CD14-positive monocyte (primary cell): Measurements from ENCODE around the gene PLCH1. TPM values are rescaled to one million over a fixed set of nuclear protein-coding genes. Genes with fewer than 3 reads are reported as not detected.

ENCODE experiments used
- DNase-seq, 3 donors: peaks; one replicate each; pipeline ENCODE4 v3.0.0-alpha.2; 2011 to 2022
- H2AFZ ChIP-seq: 2 replicates; pipeline ENCODE4 v1.6.0; 2012; ENCODE audit warnings: mild to moderate bottlenecking, low read depth, low read length, inconsistent platforms; ENCODE audit not compliant: insufficient read depth, poor library complexity, severe bottlenecking
- H3K27ac ChIP-seq, 2 donors: 1 replicate in 1 of 2; 2 replicates in 1 of 2; pipeline ENCODE4 v1.5.1; 2012 to 2013; ENCODE audit warnings: low read length in 2 of 2, control low read depth in 1 of 2, inconsistent platforms in 1 of 2, low read depth in 1 of 2, mild to moderate bottlenecking in 1 of 2
- H3K27me3 ChIP-seq, 2 donors: one replicate each; pipeline versions ENCODE4 v1.6.0 to v1.6.1; 2011 to 2013; ENCODE audit warnings: low read length in 2 of 2; ENCODE audit not compliant: control insufficient read depth in 2 of 2, insufficient read depth in 2 of 2
- H3K36me3 ChIP-seq, 2 donors: replicated peaks in 1 of 2; 1 replicate in 1 of 2; 2 replicates in 1 of 2; pipeline versions ENCODE4 v1.5.1 to v1.6.1; 2012 to 2013; ENCODE audit warnings: low read length in 2 of 2, control low read depth in 1 of 2, inconsistent platforms in 1 of 2, mild to moderate bottlenecking in 1 of 2; ENCODE audit not compliant: insufficient read depth in 2 of 2, control insufficient read depth in 1 of 2
- H3K4me1 ChIP-seq, 2 donors: 1 replicate in 1 of 2; 2 replicates in 1 of 2; pipeline versions ENCODE4 v1.5.1 to v1.6.1; 2012 to 2013; ENCODE audit warnings: low read length in 2 of 2, control low read depth in 1 of 2, inconsistent platforms in 1 of 2, mild to moderate bottlenecking in 1 of 2, moderate library complexity in 1 of 2; ENCODE audit not compliant: insufficient read depth in 2 of 2, control insufficient read depth in 1 of 2
- H3K4me2 ChIP-seq: replicated peaks from 2 replicates; pipeline ENCODE3; 2012; ENCODE audit warnings: low read length, moderate library complexity, mild to moderate bottlenecking; ENCODE audit not compliant: poor library complexity, severe bottlenecking; ENCODE audit errors: extremely low read depth
- H3K4me3 ChIP-seq, 3 experiments: fragments of 200-600 bp in 1 of 3; sonication (generic) in 1 of 3; replicated peaks in 1 of 3; 1 replicate in 2 of 3; 2 replicates in 1 of 3; pipeline ENCODE4 v1.5.1; 2011 to 2013; ENCODE audit warnings: low read length in 3 of 3, mild to moderate bottlenecking in 3 of 3, control low read depth in 2 of 3, low read depth in 2 of 3, inconsistent platforms in 1 of 3, moderate library complexity in 1 of 3
- H3K79me2 ChIP-seq: 2 replicates; pipeline ENCODE4 v1.6.0; 2012; ENCODE audit warnings: mild to moderate bottlenecking, control low read depth, inconsistent platforms, low read length, moderate library complexity; ENCODE audit not compliant: insufficient read depth
- H3K9ac ChIP-seq: 2 replicates; pipeline ENCODE4 v1.6.0; 2017; ENCODE audit warnings: low read length, mild to moderate bottlenecking; ENCODE audit not compliant: insufficient read depth, poor library complexity, severe bottlenecking
- H3K9me3 ChIP-seq, 2 donors: replicated peaks in 1 of 2; 1 replicate in 1 of 2; 2 replicates in 1 of 2; pipeline versions ENCODE4 v1.5.1 to v1.6.1; 2012 to 2013; ENCODE audit warnings: low read length in 2 of 2, control low read depth in 1 of 2; ENCODE audit not compliant: control insufficient read depth in 1 of 2, insufficient read depth in 1 of 2
- H4K20me1 ChIP-seq: 2 replicates; pipeline ENCODE4 v1.6.0; 2012; ENCODE audit warnings: mild to moderate bottlenecking, low read length, control low read depth, moderate library complexity; ENCODE audit not compliant: insufficient read depth
- H3K27ac Mint-ChIP-seq, 7 donors: one replicate each; pipeline ENCODE4 v1.8.0; 2020; ENCODE audit warnings: mild to moderate bottlenecking in 7 of 7, mixed read lengths in 7 of 7, moderate library complexity in 6 of 7, inconsistent platforms in 2 of 7
- H3K27me3 Mint-ChIP-seq, 3 donors: one replicate each; pipeline ENCODE4 v1.8.0; 2021 to 2022; ENCODE audit warnings: low read depth in 3 of 3, mild to moderate bottlenecking in 3 of 3, mixed read lengths in 3 of 3, moderate library complexity in 3 of 3, inconsistent platforms in 1 of 3
- H3K36me3 Mint-ChIP-seq, 2 donors: one replicate each; pipeline ENCODE4 v1.8.0; 2020; ENCODE audit warnings: mixed read lengths in 2 of 2, inconsistent platforms in 1 of 2, mild to moderate bottlenecking in 1 of 2
- H3K4me1 Mint-ChIP-seq: one replicate; pipeline ENCODE4 v1.8.0; 2020; ENCODE audit warnings: mild to moderate bottlenecking, mixed read lengths
- H3K4me3 Mint-ChIP-seq, 2 donors: one replicate each; pipeline ENCODE4 v1.8.0; 2020; ENCODE audit warnings: mild to moderate bottlenecking in 2 of 2, mixed read lengths in 2 of 2, moderate library complexity in 1 of 2
- H3K9me3 Mint-ChIP-seq, 7 donors: one replicate each; pipeline ENCODE4 v1.8.0; 2020 to 2022; ENCODE audit warnings: mixed read lengths in 7 of 7, mild to moderate bottlenecking in 6 of 7, moderate library complexity in 6 of 7, inconsistent platforms in 2 of 7
- CTCF ChIP-seq: fragments of 200-600 bp; IDR thresholded peaks from one replicate; pipeline ENCODE4 v1.8.0; 2022; ENCODE audit warnings: antibody characterized with exemption, mild to moderate bottlenecking
- WGBS: methylation state at CpG from one replicate; pipeline ENCODE4 v1.1.5; 2013; ENCODE audit warnings: missing lambda C conversion rate; ENCODE audit not compliant: insufficient coverage; 5-methylcytosine and 5-hydroxymethylcytosine counted together
- intact Hi-C, 2 donors: fragments of 100-400 bp; cut with micrococcal nuclease; formaldehyde crosslinking; loops; one replicate each; pipeline versions ENCODE4 v1.15.0 to v1.15.1; 2023
- polyA plus RNA-seq, 3 donors: library from polyadenylated mRNA; depleted of rRNA in 1 of 3; unstranded in 2 of 3; stranded (reverse) in 1 of 3; fragments of 300-500 nt in 2 of 3; fragments of >200 nt in 1 of 3; fragmentation: Illumina TruSeq in 2 of 3; gene quantifications; 1 replicate in 2 of 3; 2 replicates in 1 of 3; pipeline ENCODE4 v1.2.3, GENCODE V29; 2012 to 2021

PLCH1 gene
- polyA plus RNA-seq, 3 donors: not detected

GRCh38 chr3:155607761-155608160, 137.1 kb downstream of the PLCH1 start:
- no peaks in the 10 kb centered on the region for H4K20me1 ChIP-seq
- intact Hi-C loops: no loop called here
- no peaks in the 10 kb centered on the region for H3K27me3 ChIP-seq
- H3K9me3 ChIP-seq: peaks cover 5 to 20% of the 10 kb centered on the region in 2 donors
- H3K36me3 ChIP-seq: no peaks in the 10 kb centered on the region
- no peak overlapping the region for H3K27ac Mint-ChIP-seq
- peaks cover 7 to 24% (median 11%) of the 10 kb centered on the region in 7 donors for H3K9me3 Mint-ChIP-seq
- no peak overlapping the region for H3K9ac ChIP-seq
- no peak overlapping the region for H3K27ac ChIP-seq
- H3K27me3 Mint-ChIP-seq: no peaks in the 10 kb centered on the region
- no peak overlapping the region for H3K4me2 ChIP-seq
- no peak for DNase-seq
- no peak for TF ChIP-seq CTCF
- H3K79me2 ChIP-seq: no peaks in the 10 kb centered on the region
- no peaks in the 10 kb centered on the region for H3K4me1 ChIP-seq
- no peak overlapping the region for H3K4me3 Mint-ChIP-seq
- no peaks in the 10 kb centered on the region for H3K4me1 Mint-ChIP-seq
- no peak overlapping the region for H2AFZ ChIP-seq
- no peaks in the 10 kb centered on the region for H3K36me3 Mint-ChIP-seq
- WGBS: no CpG with 5 or more reads among the region's 1 CpG
- no peak overlapping the region for H3K4me3 ChIP-seq

GRCh38 chr3:155605571-155605970, 139.3 kb downstream of the PLCH1 start:
- TF ChIP-seq CTCF: no peak
- no peak overlapping the region for H3K4me2 ChIP-seq
- no peaks in the 10 kb centered on the region for H3K4me1 Mint-ChIP-seq
- H3K4me1 ChIP-seq: no peaks in the 10 kb centered on the region
- no peaks in the 10 kb centered on the region for H3K27me3 Mint-ChIP-seq
- H3K36me3 Mint-ChIP-seq: no peaks in the 10 kb centered on the region
- no peaks in the 10 kb centered on the region for H3K36me3 ChIP-seq
- H2AFZ ChIP-seq: no peak overlapping the region
- H3K27ac ChIP-seq: no peak overlapping the region
- intact Hi-C loops: no loop called here
- no peak overlapping the region for H3K4me3 Mint-ChIP-seq
- H3K9me3 ChIP-seq: peaks cover 5 to 16% of the 10 kb centered on the region in 2 donors
- WGBS: 100% methylated on average over 1 of the region's 5 CpGs
- no peaks in the 10 kb centered on the region for H3K79me2 ChIP-seq
- H3K9ac ChIP-seq: no peak overlapping the region
- no peak overlapping the region for H3K27ac Mint-ChIP-seq
- H3K9me3 Mint-ChIP-seq: peaks cover 5 to 19% (median 9%) of the 10 kb centered on the region in 7 donors
- H3K27me3 ChIP-seq: no peaks in the 10 kb centered on the region
- no peak overlapping the region for H3K4me3 ChIP-seq
- no peaks in the 10 kb centered on the region for H4K20me1 ChIP-seq
- DNase-seq: no peak
